ENCODE data around the gene AFG1L. TPM values are rescaled to one million over a fixed set of nuclear protein-coding genes. Genes with fewer than 3 reads are reported as not detected.

AFG1L gene
- total RNA-seq, result 12.0 TPM

GRCh38 chr6:108294727-108295625 lies at the start of gene AFG1L:
AFG1L (plus strand) TSS chr6:108295054; CDS start chr6:108295080, 26 bp downstream.

GRCh38 chr6:108260809-108261569 lies 33.9 kb upstream of the AFG1L start, which contains the start of gene SNX3:
SNX3 (minus strand) TSS chr6:108261040; CDS start chr6:108260921, 119 bp downstream.

DNA sequence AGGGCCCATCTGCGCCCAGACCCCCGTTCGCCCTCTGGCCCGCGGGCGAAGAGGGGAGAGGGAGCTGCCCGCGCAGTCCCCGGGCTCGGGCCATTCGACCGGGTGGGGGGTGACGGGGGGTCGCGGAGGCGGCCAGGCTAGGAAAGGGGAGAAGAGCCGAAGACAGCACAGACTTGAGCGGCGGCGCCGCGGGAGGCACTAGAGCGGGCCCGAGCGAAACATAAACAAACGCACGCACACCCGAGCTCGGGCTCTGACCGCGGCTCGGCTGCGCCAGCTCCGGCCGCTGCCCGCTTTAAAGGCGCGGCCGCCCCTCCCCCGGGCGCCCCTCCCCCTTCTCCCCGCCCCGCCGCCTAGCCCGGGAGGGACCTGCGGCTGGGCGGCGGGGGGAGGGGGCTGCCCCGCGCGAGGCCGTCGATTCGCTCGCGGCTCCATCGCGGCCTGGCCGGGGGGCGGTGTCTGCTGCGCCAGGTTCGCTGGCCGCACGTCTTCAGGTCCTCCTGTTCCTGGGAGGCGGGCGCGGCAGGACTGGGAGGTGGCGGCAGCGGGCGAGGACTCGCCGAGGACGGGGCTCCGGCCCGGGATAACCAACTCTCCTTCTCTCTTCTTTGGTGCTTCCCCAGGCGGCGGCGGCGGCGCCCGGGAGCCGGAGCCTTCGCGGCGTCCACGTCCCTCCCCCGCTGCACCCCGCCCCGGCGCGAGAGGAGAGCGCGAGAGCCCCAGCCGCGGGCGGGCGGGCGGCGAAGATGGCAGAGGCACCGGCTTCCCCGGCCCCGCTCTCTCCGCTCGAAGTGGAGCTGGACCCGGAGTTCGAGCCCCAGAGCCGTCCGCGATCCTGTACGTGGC lies 265.8 kb downstream of the AFG1L start, which contains the start of gene FOXO3:
TSS of gene FOXO3 (plus strand) at position 455 of the 846 bp plus-strand sequence. CDS start at position 747, 292 bp downstream.

Small RNA genes within 50 kb of the gene (small RNA-seq; reads per million reads assigned to genes)
- gene AL356121.1 (not detected), gene AL391646.1 (not detected), gene RNA5SP212 (not detected), gene RNU6-1144P (not detected), gene RNU6-770P (not detected), gene Z98742.2 (not detected)

Other genes starting within 250 kb of the AFG1L start
- 59.1 TPM for gene OSTM1, start 220.3 kb upstream of the AFG1L start, total RNA-seq
- 11.1 TPM for gene NR2E1, start 129.0 kb upstream of the AFG1L start, total RNA-seq
- gene SNX3, start 34.0 kb upstream of the AFG1L start, total RNA-seq, result 212 TPM